ENCODE measurements around the gene ADAMTS8.

DNA sequence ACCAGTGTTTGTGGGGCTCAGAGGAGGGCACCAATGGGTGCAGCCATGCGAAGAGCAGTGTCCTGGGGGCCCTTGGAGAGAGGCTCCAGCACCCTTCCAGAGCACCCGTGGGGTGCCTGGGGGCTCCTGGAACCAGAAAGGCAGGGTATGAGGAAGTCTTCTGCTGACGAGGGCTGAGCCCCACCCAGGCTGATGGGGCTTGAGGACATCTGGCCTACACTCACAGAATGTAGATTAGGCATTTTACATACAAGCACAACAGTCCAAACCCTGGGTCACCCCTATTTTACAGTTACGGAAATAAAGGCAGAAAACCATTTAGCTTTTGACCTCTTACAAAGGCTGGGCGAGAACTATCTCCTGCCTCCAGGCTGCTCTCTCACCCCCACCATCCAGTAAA is 47.6 kb downstream of the ADAMTS8 start:
- TF ChIP-seq SIN3A (IDR thresholded peaks at IDR 0.05; ENCODE audit: borderline replicate concordance, insufficient read depth, low read length) (no peak), POLR2AphosphoS5 (IDR thresholded peaks at IDR 0.05; ENCODE audit: low read depth, low read length) (no peak), TAF1 (IDR thresholded peaks at IDR 0.05; ENCODE audit: borderline replicate concordance, insufficient read depth, low read length) (no peak)
- TF ChIP-seq, protein P1, sequence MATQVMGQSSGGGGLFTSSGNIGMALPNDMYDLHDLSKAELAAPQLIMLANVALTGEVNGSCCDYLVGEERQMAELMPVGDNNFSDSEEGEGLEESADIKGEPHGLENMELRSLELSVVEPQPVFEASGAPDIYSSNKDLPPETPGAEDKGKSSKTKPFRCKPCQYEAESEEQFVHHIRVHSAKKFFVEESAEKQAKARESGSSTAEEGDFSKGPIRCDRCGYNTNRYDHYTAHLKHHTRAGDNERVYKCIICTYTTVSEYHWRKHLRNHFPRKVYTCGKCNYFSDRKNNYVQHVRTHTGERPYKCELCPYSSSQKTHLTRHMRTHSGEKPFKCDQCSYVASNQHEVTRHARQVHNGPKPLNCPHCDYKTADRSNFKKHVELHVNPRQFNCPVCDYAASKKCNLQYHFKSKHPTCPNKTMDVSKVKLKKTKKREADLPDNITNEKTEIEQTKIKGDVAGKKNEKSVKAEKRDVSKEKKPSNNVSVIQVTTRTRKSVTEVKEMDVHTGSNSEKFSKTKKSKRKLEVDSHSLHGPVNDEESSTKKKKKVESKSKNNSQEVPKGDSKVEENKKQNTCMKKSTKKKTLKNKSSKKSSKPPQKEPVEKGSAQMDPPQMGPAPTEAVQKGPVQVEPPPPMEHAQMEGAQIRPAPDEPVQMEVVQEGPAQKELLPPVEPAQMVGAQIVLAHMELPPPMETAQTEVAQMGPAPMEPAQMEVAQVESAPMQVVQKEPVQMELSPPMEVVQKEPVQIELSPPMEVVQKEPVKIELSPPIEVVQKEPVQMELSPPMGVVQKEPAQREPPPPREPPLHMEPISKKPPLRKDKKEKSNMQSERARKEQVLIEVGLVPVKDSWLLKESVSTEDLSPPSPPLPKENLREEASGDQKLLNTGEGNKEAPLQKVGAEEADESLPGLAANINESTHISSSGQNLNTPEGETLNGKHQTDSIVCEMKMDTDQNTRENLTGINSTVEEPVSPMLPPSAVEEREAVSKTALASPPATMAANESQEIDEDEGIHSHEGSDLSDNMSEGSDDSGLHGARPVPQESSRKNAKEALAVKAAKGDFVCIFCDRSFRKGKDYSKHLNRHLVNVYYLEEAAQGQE (IDR thresholded peaks at IDR 0.05; ENCODE audit: insufficient read depth in 1 of 2, low read depth in 2 of 2, low read length in 2 of 2), result no peak

Data from PFSK-1 (cell line).